NCI-H2227 (cell line): ENCODE measurements around the gene CTNNA1.

Experiments used
- DNase-seq: peaks from one replicate; lab custom pipeline; 2025; ENCODE audit not compliant: unreplicated experiment; lab: John Stamatoyannopoulos, UW

Gene CTNNA1

GRCh38 chr5:138925090-138925635 is 171.9 kb downstream of the CTNNA1 start:
- DNase-seq = no peak

DNA sequence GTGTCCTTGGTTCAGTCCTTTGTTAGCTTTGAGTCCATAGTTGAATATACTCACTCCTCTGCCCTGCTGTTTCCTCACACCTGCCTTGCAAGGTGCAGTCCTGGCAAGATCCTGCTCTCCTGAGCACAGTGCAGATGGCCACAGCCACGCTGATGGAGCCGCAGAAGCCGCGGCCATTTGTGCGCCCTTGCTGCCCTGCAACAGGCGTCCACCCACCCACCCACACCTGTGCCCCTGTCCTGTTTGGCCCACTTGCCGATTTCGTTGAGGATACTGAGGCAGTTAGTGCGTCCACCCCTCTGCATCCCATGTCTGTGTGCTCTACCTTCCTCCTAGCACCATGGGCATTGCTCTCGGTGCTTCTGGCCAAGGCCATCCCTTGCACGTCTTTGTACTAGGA is 173.0 kb downstream of the CTNNA1 start:
- DNase-seq = no peak

DNA sequence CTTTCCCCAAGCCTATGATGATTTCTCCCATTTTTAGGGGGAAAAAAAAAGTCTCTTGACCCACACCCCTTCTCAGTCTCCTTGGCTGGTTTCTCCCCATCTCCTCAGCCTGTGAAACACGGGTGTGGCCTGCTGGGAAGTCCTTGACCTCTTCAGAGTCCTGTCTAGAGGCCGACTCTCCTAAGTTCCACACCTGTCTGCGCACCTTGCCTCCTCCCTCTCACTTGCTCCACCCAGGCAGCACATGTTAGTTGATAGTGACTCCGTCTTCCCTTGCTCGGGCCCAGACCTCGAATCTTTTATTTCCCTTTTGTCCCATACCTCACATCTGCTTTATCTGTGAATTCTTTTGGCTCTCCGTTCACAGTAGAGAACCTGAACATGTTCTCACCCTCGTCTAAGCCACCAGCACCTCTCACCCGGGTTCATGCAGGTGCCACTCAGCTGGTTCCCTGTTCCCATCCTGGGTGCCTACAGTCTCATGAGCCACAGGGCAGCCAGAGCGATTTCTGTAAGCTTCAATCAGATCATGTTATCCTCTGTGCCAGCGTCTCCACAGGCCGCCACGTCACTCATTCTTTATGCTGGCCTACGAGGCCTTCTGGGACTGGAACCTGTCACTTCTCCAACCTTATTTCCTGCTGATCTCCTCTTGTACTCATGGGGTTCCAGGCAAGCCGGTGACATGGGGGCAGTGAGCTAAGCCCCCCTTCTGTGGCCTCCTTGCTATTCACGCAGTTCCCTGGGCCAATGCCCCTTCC is 173.6 kb downstream of the CTNNA1 start:
- DNase-seq = no peak

GRCh38 chr5:138927544-138927943 is 174.3 kb downstream of the CTNNA1 start:
- DNase-seq = no peak

GRCh38 chr5:138927979-138928378 is 174.8 kb downstream of the CTNNA1 start:
- DNase-seq = no peak

GRCh38 chr5:138929571-138929955 is 176.3 kb downstream of the CTNNA1 start:
- no peak for DNase-seq

GRCh38 chr5:138930371-138931097 is 177.3 kb downstream of the CTNNA1 start:
- DNase-seq = no peak

GRCh38 chr5:138932171-138932810 is 179.1 kb downstream of the CTNNA1 start:
- no peak for DNase-seq

DNA sequence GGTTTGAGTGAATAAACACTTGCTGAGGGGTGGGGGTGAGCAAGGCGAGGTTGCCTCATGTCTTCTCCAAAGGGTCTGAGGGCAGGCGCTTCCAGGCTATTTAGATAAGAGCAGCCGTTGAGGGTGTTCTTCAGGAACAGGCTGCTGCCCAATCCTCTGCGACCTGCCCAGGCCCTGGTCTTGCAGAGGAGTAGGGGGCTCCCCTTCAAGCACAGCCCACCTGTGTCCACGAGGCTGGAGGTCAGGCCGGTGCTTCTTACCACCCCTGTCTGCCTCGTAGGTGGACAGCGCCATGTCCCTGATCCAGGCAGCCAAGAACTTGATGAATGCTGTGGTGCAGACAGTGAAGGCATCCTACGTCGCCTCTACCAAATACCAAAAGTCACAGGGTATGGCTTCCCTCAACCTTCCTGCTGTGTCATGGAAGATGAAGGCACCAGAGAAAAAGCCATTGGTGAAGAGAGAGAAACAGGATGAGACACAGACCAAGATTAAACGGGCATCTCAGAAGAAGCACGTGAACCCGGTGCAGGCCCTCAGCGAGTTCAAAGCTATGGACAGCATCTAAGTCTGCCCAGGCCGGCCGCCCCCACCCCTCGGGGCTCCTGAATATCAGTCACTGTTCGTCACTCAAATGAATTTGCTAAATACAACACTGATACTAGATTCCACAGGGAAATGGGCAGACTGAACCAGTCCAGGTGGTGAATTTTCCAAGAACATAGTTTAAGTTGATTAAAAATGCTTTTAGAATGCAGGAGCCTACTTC is 180.5 kb downstream of the CTNNA1 start:
- no peak for DNase-seq

- DNase-seq = no peak
These were observed 181.7 kb downstream of the CTNNA1 start for GRCh38 chr5:138934971-138935370.

DNA sequence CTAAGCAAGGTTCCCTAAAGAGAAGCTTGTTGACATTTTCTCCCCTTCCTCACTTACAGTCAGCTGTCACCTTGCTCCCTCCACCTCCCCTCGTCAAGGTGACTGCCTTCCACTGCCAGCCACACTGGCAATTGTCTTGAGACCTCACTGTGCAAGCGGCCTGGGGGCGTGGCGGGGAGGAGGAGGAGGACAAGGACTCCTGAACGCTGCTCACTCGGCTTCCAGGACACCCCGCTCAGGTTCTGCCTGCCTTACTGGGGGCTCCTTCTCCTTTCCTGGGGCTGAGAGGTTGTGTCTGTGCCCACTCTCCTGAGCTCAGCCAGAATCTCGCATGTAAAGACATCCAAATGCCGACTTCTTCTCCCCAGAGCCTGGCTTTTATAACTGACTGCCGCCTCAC is 182.2 kb downstream of the CTNNA1 start:
- DNase-seq = peak; percentile 16

DNA sequence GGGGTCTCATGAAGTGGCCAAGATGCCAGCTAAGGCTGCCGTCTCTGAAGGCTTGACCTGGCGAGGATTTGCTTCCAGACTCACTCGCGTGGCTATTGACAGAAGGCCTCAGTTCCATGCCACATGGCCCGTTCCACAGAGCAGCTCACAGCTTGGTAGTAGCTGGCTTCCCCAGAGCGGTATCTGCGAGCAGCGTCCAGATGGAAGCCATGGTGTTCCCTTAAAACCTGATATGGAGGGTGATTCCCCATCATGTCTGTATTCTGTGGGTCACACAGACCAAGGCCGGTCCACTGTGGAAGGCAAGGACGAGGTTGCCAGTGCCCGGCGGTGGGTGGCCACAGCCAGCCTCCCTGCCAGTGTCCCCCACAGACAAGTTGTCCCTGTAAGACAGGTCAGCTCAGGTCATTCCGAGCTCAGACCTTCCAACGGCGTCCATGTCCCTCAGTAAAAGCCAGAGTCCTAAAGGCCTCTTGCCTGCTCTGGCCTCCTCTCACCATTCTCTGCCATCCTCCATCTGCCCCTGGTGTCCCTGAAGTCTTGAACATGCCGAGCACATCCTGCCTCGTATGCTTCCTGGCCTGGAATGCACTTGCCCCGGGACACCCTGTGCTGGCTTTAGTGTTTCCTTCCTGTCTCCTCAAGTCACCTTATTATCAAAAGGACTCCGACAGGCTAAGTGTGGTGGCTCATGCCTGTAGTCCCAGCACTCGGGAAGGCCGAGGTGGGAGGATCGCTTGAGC is 183.2 kb downstream of the CTNNA1 start:
- DNase-seq = no peak

DNA sequence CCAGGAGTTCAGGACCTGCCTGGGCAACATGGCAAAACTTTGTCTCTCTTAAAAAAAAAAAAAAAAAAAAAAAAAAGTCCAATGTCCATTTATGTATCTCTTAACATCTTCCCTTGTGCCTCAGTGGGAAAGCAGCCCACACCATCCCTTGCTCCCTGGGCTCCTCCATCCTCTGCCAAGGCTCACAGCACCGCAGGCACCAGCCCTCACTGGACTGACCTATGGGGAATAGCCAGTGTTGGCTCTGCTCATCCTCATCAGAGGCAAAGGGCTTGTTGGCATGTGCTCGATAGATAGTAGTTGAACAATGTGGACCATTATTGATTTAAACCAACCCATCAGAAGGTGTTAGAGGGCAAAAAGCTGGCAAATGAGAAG is 183.7 kb downstream of the CTNNA1 start:
- DNase-seq = no peak

GRCh38 chr5:138937392-138938387 is 184.5 kb downstream of the CTNNA1 start:
- no peak for DNase-seq

- DNase-seq = no peak
These were observed 185.3 kb downstream of the CTNNA1 start for GRCh38 chr5:138938526-138938925.

DNA sequence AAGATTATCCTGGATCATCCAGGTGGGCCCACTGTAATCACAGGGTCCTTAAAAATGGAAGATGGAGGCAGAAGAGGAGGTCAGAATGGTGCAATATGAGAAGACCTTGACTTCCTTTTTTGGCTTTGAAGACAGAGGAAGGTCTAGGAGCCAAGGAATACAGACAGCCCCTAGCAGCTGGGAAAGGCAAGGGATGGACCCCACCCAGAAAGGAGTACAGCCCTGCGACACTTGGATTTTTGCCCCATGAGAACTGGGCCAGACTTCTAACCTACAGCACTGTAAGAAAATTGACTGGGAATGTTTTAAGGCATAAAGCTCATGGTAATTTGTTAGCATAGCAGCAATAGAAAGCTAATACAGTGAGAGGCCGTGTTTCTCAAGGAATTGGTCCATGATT is 188.8 kb downstream of the CTNNA1 start:
- no peak for DNase-seq

GRCh38 chr5:138942861-138943260 is 189.6 kb downstream of the CTNNA1 start:
- no peak for DNase-seq

DNA sequence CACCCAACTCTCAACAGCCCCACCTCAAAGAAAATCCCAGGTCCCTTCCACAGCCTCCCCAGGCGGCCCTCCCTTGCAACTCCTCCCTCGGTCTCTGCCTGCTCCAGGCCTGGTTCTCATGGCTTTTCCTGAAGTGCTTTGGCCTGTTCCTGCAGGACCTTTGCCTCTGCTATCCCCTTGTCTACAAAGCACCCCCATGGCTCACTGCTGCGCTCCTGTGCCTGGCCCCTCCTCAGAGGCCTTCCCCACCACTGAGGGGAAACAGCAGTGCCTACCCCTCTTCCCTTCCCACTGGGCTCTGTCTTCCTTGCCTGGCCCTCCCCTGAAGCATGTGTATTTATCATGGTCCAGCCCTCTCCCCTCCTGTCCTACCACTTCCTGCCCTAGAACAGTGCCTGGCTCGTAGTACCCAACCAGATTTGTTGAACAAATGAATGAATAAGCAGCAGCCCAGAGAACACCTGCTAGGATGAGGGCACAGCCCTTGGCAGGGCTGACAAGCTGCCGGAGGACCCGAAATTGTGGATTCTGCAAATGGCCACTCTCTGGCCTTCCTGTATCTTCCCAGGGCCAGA is 190.5 kb downstream of the CTNNA1 start:
- no peak for DNase-seq
